Endothelial cell of hepatic sinusoid (primary cell): ENCODE results near the gene MAP3K4.

Experiments used
- in situ Hi-C: cut with HindIII; loops from 2 replicates; pipeline ENCODE4 v1.10.0; 2017; ENCODE audit warnings: low sequenced_read_pairs

Gene MAP3K4

DNA sequence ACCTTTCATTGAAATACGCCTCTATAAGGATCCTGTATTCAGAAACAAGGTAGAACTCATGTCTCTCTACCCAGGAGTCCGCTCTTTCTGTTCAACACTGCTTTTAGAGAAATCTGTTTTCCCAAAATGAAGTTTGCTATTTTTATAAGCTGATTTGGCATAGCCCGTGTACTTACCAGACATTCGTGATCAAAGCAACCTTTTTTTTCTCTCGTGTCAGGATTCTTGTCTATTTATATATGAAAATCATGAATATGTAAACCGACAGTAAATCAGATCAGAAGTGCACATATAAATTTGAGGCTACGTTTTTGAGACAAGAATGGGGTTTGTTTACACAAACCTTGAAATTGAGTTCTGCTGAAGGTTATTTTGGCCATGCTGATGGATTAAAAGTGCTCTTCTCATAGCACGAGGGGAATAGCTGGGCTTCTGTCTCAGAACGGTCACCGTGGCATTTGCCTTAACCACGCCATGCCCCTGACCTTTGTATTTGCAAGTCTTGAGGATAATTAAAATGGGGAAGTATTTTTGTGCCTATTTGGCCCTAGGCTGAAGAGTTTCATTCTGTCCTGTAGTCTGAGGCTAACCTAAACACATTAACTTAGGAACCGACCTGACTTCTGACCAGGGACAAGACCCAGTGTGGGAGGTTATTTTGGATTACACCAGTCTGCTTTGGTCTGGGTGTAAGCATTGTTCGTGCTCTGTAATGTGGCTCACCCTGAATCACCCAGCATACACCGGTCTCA lies 118.6 kb downstream of the MAP3K4 start:
- in situ Hi-C loops: loop anchor here (25.0 kb wide), 1 partner anchor 173 kb away; no protein-coding TSS in a partner anchor

DNA sequence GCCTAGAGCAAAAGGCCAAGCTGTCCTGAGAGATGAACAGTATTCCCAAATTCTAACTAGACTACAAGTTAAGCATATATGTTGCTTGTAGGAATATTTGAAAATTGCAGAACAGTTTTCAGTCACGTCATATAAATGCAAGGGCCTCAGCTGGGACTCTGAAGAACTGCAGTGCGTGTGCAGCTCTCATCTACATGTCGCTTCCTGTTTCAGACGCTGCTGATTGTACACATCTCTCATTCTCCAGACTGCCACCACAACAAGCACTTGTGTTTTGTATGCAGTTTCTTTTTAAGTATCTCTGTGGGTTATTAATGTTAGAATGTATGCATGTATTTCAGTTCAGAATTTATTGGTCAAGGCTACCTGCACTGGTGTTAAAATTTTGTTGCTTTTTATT lies 119.7 kb downstream of the MAP3K4 start:
- in situ Hi-C loops: loop anchor here (25.0 kb wide), 1 partner anchor 174 kb away; no protein-coding TSS in a partner anchor

DNA sequence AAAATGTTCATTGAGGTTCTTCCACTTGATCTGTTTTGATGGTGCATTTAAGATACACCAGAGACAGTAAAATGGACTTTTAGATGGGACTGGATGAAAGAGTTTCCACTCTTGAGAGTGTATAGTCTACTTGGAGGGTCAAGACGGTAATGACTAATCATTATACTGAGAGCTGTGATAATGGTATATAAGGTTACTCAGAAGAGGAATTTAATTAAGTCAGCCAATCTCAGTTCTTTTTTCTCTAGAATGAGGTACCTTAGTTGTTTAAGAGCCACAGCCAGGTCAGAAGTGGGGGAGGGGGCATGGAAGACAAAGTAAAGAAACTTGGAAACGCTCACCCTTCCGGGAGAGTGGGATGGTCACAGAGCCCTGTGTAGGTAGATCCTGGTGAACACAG lies 123.9 kb downstream of the MAP3K4 start:
- in situ Hi-C loops: loop anchor here (25.0 kb wide), 1 partner anchor 178 kb away; no protein-coding TSS in a partner anchor

DNA sequence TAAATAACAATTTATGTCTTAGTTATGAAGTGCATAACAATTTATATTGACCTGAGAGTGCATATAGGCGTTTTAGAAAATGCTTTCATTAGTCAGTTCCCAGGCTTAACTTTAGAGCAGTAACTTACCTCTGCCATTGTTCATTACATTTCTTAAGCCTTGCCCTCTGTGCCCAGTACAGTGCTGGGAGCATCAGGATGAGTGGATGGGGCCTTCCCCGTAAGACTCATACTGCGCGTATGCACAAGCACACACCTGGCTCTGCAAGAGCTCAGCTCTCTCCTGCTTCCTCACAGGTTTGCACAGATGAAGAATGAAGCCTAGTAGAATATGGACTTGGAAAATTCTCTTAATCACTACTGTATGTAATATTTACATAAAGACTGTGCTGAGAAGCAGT lies 125.0 kb downstream of the MAP3K4 start:
- in situ Hi-C loops: loop anchor here (25.0 kb wide), 1 partner anchor 179 kb away; no protein-coding TSS in a partner anchor

DNA sequence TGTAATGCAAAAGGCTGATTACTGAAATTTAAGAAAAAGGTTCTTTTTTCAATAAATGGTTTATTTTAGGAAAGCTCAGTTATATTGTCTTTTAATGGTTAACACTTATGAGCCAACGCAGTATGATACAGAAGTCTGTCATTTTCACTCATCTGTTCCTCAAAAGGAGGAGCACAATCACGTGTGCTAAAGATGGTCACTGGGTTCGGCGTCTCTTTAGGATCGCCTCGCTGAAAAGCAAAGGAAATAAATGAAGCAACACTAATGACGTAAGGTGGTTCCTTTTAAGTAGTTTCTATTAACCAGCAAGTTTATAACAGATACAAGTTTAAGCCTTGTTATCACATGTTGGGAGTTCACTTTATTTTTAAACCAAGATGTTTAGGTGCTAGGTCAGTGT lies 125.7 kb downstream of the MAP3K4 start:
- in situ Hi-C loops: loop anchor here (25.0 kb wide), 1 partner anchor 180 kb away; no protein-coding TSS in a partner anchor

DNA sequence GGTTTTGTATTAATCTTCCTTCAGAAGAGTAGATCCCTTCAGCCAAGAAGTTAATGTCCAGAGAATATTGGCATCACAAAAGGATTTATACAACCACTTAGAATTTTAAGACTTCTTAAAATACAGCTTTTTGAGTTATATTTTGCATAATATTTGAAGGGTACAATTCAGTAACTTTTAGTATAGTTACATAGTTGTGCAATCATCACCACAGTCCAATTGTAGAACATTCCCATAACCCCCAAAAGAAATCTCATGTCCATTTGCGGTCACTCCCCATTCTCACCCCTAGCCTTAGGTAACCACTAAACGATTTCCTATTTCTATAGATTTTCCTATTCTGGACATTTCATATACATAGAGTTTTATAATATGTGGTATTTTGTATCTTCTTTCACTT lies 126.4 kb downstream of the MAP3K4 start:
- in situ Hi-C loops: loop anchor here (25.0 kb wide), 1 partner anchor 181 kb away; no protein-coding TSS in a partner anchor

DNA sequence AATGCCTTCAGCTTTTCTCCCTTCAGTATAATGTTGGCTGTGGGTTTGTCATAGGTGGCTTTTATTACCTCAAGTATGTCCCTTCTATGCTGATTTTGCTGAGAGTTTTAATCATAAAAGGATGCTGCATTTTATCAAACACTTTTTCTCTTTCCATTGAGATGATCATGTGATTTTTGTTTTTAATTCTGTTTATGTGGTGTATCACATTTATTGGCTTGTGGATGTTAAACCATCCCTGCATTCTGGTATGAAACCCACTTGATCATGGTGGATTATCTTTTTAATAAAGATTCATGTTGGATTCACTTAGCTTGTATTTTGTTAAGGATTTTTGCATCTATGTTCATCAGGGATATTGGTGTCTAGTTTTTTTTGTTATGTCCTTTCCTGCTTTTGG lies 131.8 kb downstream of the MAP3K4 start:
- in situ Hi-C loops: loop anchor here (25.0 kb wide), 1 partner anchor 186 kb away; no protein-coding TSS in a partner anchor

DNA sequence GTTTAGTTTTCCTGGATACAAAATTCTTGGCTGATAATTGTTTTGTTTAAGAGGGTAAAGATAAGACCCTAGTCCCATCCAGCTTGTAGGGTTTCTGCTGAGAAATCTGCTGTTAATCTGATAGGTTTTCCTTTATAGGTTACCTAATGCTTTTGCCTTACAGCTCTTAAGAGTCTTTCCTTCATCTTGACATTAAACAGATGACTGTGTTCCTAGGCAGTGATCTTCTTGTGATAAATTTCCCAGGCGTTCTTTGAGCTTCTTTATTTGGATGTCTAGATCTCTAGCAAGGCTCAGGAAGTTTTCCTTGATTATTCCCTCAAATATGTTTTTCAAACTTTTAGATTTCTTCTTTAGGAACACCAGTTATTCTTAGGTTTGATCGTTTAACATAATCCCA lies 134.0 kb downstream of the MAP3K4 start:
- in situ Hi-C loops: no loop called here

DNA sequence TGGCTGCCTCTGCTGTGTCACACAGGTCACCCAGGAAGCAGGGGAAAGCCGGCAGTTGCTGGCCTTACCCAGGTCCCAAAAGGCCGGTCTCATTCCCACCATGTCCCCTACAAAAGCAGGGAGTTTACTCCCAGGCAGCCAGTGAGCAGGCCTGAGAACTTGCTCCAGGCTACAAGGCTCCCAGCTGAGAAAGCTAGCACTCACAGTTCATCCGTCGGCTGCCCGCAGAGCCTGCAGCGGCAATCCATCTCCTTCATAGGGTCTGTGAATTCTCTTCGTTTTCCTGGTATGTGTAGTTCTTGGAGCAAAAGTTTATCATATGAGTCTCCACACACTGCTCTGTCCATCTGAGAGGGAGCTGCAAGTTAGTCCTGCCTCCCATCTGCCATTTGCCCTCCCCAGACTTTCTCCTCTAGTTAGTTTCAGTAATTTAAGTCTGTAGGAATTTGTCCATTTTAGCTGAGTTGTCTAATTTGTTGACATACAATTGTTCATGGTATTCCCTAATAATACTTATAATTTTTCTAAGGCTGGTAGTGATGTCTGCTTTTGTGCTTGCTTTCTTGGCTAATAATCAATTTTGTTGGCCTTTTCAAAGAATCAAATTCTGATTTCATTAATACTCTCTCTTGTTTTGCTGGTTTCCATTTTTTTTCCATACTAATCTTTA lies 135.6 kb downstream of the MAP3K4 start:
- in situ Hi-C loops: no loop called here

DNA sequence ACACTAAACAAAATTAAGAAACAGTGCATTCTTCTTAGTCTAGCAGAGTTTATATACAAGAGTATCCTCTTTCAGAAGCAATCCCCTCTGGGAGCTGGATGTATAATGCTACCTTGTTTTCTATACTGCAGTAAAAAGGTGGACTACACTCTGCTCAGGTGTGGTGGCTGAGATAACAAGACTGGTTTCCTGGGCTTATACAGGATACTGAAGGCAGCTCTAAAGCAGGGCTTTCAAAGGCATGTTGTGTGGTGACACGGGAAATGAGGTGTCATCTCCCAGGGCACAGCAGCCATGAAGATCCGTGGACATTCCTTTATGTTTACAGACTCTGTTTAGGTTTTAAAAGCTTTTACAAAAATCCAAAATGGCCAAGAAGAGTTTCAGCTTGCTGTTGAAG lies 136.7 kb downstream of the MAP3K4 start:
- in situ Hi-C loops: no loop called here

DNA sequence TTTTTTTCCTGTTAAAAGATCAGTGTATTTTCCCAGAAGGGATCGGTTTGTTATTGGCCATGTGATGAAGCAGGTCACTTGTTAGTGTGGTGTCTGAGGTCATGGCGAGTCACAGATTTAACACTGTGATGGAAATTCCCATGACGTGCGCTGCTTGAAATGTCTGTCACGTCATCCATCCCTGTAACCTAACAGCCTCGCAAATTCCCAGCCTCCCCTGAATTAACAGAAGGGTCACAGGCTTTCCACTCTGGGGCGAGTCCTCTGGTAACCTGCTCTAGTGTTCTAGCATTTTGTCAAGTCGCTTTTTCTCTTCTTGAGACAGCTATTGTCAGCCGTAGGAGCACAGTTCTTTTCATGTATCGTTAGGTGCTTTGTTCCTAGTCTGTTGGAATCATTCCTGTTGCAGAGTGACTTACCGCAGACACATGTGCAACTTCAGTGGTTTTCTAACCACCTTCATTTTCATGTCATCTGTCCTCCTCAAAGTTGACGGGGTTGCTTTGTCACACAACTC lies 137.2 kb downstream of the MAP3K4 start:
- in situ Hi-C loops: no loop called here

DNA sequence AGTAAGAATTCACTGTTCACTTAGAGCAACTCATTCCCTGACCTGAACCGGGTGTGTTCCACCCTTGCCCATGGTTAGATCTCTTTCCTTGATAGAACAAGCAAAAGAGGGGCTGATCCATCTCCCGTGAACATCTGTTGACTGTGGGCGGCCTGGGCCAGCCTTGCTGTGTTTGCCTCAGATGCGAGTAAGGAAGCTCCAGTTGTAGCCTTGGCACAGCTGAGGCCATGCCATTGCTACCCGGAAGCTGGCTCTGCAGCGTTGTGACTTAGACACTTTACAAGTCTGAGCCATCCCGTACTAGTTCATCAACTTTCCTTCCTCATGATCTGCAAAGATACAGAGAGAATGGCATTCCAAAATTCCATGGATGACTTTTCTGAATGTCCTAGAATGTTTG lies 139.0 kb downstream of the MAP3K4 start:
- in situ Hi-C loops: no loop called here

DNA sequence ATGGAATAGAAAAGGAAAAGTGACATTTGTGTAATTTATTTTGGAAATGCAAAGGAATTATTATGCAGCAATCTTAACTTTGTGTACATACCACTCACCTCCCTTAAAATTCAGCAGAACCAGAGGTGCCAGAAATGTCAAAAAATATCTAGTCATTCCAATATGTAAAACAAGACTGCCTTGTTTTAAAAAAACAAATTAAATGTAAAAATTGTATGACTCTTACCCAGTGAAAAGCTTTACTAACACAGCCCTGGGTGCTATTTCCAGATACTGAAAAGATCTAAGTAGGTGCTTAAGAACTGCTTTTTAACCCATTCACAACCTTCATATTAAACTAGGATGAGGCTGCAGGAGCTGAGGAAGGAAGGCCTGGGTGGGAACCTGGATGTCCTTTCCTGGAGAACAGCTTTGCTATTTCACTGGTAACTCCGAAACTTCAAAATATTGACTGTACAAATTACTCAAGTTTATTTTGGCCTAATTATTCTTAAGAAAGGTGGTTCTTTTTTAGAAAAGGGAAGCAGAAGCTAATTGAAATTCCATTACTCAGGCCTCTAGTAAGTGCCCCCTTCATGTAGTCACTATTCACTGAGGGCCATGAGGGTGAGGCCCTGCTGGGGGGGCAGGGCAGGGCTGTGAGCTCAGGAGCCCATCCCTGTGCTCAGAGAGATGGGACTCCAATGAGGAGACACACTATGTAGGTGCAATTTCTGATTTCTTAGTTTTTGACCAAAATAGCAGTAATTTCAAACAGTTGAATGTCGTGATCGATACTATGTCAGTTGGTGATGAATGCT lies 139.6 kb downstream of the MAP3K4 start:
- in situ Hi-C loops: no loop called here

DNA sequence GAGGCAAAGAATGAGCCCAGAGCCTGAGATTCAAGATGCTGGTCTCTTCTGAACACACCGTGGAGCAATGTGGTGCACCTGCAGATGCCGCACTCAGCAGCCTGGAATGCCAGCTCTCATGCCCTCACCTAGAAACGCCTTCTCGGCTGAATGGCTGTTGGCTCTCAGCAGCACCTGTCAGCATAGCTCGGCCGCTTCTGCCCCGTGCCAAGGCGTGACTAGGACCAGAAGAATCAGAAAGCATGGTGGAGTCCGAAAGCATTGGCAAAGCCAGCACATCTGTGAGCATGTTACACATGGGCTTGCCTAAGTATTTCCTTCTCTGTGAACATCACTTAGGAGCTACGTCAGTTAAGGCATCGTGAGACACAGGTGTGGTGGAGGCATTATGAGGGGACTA lies 140.8 kb downstream of the MAP3K4 start:
- in situ Hi-C loops: no loop called here

DNA sequence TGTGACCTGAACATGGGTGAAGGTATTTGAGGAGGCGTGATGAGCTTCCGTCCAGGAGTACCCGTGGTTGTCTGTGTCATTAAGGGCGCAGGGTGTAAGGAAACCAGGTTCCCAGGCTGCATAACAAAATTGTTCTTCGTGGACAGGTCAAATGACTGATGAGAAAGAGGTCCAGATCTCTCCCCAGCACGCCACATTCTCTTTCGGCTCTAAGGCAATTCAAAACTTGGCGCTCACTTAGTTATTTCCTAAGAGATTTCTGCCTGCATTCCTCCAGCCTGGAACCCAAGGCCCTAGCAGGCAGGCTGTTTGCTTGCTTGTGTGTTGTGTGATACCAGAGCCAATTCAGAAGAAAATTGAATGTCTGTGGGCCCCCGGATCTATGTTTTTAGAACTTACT lies 142.4 kb downstream of the MAP3K4 start:
- in situ Hi-C loops: no loop called here

DNA sequence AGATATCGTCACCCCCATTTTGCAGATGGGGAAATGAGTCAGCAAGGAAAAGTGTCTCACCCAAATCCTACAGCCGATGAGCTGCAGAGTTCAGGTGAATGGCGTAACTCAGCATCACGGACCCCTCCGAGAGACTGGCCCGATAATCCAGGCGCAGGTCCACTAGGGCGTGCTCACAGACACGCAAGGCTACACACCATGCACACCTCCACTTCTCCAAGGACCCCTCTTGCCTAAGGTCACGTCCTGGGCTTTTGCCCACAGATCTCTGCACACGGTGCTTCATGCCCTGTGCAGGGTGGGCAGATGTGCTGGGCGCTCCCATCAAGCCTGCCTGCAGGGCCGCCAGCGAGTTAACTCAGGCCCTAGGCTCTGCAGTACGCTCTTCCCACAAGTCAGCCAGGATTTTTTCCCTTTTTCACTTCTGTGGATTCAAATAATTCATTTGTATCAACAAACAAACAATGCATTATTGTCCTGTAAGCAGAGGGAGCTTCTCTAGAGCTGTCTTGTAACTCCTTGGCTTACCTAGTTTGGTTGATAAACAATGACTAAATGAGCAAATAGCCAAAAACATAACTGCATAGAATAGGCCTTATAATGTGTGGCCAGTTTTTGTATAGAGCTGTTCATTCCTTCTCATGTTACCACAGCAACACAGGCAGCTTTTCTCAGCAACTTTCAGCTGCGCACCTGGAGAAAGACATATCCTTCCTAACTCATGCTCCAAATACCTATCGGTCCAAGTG lies 143.2 kb downstream of the MAP3K4 start:
- in situ Hi-C loops: no loop called here

DNA sequence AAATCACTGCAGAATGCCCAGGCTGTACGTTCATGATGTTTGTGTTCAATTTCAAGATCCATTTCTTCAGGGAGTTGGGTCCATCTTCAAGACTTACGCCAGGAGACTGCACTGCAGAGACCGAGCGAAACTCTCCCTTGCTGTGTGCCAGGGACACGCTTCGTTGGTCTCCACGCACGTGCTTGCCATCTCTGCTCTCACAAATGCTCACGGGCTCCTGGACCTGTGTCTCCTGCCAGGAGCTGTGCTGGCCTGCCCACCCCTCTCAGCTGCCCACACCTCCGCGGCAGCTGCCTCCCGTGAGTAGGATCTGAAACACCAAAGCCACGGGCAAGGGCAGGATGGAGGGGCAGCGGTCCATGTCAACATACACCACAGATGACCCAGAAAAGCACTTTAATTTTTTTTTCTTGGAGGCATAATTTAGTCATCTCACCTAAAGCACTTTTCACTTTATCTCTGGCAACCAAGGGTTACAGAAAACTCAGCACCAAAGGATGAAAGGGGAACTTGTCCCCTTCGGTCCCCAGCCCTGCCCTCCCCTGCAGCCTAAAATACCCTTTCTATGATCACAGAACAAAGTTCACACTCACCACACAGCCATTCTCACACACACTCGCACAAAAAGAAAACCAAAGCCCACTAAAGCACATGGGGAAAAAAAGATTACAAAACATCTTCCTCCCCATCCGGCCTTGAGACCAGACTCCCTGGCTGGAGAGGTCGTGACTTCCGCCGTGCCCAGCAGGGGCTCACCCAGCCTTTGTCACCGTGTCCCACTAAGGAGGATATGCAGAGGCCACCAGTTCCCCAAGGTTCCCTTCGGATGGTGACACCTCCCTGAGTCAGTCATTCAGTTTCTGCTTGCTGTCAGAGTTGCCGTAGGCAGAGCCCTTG lies 144.4 kb downstream of the MAP3K4 start:
- in situ Hi-C loops: no loop called here

DNA sequence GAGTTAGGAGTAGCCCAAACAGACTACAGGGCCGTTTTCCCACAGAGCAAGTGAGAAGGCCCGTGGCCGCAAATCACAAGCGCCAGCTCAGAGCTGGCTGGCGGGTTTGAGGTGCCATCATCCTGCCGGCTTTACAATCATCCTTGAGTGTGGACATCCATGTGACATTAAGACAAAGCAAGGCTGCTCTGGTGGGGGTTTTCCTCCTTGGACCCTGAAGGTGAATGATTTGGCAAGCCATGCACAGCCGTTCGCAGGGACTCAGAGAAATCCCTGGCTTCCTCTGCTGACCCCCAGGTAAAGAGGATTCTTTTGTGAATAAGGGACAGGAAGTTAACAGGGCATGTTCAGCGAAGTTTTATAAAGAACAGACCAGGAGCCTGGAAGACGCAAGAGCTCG lies 145.1 kb downstream of the MAP3K4 start:
- in situ Hi-C loops: no loop called here

DNA sequence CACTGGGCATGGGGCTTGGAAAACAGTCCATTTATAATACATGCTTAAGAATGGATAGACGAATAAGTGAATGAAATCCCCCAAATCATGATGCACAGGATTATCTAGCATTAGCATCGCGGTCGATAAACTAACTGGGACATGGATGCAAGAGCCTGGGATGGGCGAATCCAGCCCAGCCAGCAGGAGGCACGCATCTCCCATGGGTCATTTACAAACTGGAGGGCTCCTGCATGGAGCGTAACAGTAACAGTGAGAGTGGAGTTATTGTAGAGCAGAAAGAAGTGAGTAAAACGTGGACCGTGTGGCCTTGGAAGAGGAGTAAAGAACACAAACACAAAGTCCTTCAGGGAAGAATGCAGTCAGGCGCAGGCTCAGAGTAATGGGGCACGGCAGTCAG lies 145.8 kb downstream of the MAP3K4 start:
- in situ Hi-C loops: no loop called here
